GM19467 (cell line): ENCODE data around the gene MYOM3.
"Not testable (repeated sequence)": the region's sequence is repeated elsewhere in the genome, so short reads cannot be mapped to it uniquely, and the experiment has no call there.

Experiments used
- ATAC-seq: cut with Tn5 transposase; IDR thresholded peaks from one replicate; pipeline ENCODE4 v1.9.1; 2021; ENCODE audit warnings: mild to moderate bottlenecking, moderate library complexity; ENCODE audit not compliant: unreplicated experiment

Gene MYOM3

DNA sequence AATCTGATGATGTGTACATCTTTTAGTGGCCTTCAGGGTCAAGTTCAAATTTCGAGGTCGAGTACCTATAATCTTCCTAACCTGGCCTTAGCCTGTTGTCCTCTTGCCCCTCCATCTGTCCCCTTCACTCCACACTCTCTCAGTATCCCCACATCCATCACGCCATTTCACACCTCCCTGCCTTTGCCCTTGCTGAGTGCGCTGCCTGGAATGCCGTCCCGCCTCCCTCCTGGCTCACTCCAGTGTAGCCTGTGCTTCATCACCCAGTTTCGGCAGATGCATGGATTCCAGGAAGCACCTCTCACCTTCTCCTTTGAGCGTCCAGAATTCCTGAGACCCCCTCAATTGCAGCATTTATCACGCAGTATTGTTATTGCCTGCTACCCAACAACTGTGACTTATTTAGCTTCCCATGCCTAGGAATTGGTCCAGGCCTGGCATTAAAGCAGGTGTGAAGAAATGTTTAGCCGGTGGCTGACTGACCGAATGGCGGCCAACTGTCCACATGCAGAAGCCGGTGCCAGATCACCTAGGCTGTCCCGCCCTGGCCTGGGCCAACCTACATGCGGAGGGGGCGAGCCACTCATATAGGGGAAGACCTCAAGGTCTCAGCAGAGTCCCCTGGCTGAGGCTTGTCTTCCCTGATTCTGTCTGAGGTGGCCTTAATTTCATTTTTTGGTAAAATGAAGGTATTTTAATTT lies 34.5 kb downstream of the MYOM3 start:
- ATAC-seq: no peak

GRCh38 chr1:24075946-24076345 lies 36.0 kb downstream of the MYOM3 start:
- ATAC-seq: no peak

GRCh38 chr1:24075590-24075854 lies 36.4 kb downstream of the MYOM3 start:
- no peak for ATAC-seq

DNA sequence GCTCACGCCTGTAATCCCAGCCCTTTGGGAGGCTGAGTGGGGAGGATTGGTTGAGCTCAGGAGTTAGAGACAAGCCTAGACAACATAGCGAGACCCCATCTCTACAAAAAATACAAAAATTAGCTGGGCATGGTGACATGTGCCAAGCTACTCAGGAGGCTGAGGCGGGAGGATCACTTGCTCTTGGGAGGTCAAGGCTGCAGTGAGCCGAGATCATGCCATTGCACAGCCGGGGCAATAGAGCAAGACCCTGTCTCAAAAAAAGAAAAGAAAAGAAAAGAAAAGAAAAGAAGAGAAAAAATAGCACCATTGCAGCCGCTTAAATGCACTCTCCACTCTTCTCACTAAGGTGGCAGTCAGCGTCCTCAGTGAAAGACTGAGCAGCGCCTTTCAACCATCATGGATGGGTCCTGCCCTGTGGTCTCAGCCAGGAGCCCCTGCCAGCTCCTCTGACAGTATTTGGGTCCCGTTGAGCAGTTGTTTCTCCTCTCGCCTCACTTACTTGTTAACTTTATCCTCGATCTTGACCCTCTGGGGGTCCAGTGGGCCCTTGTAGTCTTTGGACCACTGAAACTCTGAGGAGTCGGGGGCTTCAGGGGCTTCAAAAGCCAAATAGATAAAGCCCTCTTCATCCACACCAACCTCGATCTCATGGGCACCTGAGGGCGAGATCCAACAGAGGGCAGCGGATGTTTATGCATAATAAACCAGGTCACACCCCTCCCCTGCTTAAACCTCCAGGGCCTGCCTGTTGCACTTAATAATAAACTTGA lies 36.9 kb downstream of the MYOM3 start:
- no peak for ATAC-seq

GRCh38 chr1:24074196-24074595 lies 37.7 kb downstream of the MYOM3 start:
- no peak for ATAC-seq

DNA sequence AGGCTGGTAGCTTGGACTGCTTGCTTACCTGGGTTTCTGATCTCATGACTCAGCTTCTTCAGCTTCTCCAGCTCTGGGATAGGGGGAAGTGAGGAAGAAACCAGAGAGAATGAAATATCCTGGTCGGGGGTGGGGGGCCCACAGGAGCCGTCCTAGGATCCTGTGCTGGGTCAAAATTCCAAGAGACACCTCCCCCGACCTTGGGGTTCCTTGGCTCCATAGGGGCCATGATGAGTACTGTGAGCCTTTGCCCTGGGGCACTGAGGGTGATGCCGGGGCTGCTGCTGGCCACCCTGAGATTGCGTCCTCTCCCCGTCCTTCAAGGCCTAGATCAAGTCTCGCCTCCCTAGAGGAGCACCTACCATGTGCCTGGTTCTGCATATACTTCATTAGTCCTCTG lies 40.0 kb downstream of the MYOM3 start:
- ATAC-seq: no peak

GRCh38 chr1:24070821-24071393 lies 41.0 kb downstream of the MYOM3 start:
- ATAC-seq: no peak

DNA sequence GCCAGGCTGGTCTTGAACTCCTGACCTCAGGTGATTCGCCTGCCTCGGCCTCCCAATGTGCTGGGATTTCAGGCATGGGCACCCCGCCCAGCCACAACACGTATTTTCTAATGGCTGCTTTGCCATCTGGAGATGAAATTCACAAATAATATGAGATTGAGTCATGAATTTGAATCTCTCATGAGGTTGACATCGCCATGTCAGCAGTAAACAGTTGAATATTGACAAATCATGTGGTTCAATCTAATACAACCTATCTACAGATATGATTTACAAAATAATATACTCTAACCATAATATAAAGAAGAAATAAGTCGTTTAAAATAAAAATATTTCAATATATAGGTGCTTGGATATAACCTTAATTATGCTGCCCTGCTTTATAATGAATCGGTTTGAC lies 42.1 kb downstream of the MYOM3 start:
- ATAC-seq: no peak

DNA sequence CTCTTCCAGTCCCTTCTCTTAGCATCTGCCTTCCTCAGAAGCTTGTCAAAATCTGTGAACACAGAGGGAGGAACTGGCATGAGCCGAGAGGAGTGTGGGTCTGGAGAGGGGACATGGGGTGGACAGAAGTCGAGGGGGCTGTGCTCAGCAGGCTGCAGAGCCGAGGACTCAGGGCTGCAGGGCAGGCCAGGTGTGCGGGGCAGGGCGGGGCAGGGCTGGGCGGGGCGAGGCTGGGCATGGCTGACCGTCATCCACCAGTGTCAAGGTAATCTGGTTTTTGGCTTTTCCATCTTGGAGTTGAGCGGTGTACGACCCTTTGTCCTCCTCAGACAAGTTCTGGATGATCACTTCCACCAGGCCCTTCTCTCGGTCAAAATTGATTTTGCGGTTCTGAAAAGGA lies 44.0 kb downstream of the MYOM3 start:
- ATAC-seq: no peak

DNA sequence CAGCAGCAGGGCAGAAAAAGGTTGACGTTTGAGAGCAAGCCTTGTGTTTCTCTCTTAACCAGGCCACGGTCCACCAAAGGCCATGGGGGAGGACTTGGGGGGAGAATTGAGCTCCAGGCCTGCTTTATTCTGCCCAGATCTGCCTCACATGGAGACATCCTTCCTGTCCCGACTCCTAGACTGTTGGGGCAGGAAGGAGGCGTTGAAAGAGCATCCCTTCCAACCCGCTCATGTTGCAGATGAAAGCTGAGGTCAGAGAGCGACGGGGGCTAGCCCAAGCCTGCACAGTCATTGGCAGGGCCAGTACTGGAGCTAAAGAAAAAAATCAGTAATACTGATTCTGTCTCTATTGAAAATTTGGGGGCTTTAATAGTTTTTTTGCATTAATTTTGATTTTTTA lies 46.6 kb downstream of the MYOM3 start:
- no peak for ATAC-seq

- no peak for ATAC-seq
These were observed 49.7 kb downstream of the MYOM3 start for GRCh38 chr1:24062221-24062620.

- no peak for ATAC-seq
These were observed 51.5 kb downstream of the MYOM3 start for GRCh38 chr1:24060482-24060881.

DNA sequence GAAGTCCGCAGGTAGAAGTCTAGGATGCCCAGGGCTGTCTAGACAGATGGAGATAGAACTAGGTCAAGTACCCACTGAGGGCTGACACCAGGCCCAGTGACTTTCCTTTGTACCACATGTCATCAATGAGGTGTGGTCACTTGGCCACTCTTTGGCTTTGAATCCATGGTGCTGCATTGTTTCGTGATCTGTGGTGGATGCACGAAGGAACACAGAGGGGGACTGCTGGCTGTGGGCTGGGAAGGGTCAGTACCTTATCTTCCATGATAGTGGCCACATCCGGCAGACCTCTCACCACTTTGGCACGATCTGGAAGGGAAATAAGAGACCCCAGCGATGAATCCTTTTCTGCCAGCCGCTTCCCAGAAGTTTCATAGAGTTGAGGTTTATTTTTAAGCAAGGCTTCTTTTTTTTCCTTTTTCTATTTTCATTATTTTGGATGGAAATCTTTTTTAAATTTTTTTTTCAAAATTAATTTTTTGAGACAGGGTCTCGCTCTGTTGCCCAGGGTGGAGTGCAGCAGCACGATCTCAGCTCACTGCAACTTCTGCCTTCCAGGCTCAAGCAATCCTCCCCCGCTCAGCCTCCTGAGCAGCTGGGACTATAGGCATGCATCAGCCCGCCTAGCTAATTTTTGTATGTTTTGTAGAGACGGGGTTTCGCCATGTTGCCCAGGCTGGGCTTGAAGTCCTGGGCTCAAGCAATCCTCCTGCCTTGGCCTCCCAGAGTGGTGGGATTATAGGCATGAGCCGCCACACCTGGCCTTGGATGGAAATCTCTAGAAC lies 53.1 kb downstream of the MYOM3 start:
- ATAC-seq: no peak

DNA sequence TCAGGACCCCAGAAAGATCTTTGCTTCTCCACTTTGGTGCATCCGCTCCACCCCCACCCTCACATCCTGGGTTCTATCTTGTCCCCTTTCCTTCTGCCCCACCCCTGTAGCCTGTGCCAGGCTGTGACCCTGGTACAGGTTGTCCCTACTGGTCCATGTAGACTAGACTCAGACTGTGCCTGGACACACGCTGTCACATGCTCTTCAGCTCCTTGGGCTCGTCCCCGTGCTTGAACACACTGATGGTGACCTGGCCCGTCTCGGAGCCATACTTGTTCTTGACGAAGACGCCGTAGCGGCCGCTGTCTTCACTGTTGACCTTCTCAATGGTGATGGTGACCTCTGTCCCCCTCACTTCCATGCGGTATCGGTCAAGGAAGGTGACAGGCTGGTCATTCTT lies 54.8 kb downstream of the MYOM3 start:
- ATAC-seq: no peak

- no peak for ATAC-seq
These were observed 56.3 kb downstream of the MYOM3 start for GRCh38 chr1:24055681-24056080.

DNA sequence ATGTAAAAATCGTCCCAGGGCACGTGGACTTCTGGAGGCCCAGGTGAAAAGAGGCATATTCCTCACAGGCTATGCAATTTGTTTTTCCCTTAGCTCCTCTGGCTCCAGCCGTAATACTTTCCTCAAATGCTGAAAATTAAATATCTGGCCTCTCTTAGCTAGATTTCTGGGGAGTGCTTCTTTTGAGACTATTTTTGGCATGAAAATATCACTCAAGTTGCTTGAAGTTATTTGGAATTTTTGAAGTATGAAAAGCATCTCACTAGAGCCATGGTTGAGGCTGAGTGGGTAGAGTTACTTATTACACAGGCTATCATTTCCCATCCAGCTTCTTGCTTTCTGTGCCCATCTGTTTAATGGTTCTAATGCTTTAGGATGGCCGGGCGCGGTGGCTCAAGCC lies 59.7 kb downstream of the MYOM3 start:
- ATAC-seq: no peak

- no peak for ATAC-seq
These were observed 60.6 kb downstream of the MYOM3 start for GRCh38 chr1:24051206-24051945.

GRCh38 chr1:24049733-24050132 lies 62.2 kb downstream of the MYOM3 start:
- ATAC-seq: no peak

DNA sequence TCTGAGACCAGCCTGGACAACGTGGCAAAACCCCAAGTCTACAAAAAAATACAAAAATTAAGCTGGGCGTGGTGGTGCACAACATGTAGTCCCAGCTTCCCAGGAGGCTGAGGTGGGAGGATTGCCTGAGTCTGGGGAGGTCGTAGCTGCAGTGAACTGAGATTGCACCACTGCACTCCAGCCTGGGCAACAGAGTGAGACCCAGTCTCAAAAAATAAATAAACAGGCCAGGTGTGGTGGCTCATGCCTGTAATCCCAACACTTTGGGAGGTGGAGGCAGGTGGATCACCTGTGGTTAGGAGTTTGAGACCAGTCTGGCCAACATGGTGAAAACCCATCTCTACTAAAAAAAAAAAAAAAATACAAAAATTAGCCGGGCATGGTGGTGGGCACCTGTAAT lies 63.0 kb downstream of the MYOM3 start:
- not testable (repeated sequence) for ATAC-seq

GRCh38 chr1:24048205-24048869 lies 63.6 kb downstream of the MYOM3 start:
- ATAC-seq: no peak

- ATAC-seq: no peak
These were observed 64.8 kb downstream of the MYOM3 start for GRCh38 chr1:24047110-24047477.
